GM12892 (cell line): ENCODE measurements around the gene NDP.

Experiments
- POLR2A ChIP-seq: IDR thresholded peaks from 2 replicates; pipeline ENCODE4 v1.6.1; 2011; ENCODE audit warnings: low read depth, low read length, control low read depth
- POLR2AphosphoS5 ChIP-seq: IDR thresholded peaks from 2 replicates; pipeline ENCODE4 v1.6.1; 2011; ENCODE audit warnings: low read depth, low read length, control low read depth

GRCh38 chrX:43961699-43962098 is 11.5 kb downstream of the NDP start:
- TF ChIP-seq POLR2A (no peak), POLR2AphosphoS5 (no peak)
